ENCODE results near the gene C4orf36.

Gene C4orf36

GRCh38 chr4:86891762-86892635 is at the start of gene C4orf36:
Gene C4orf36 (minus strand): TSS chr4:86892422. CDS start chr4:86891520, 902 bp downstream.
- DNase-seq: peak; percentile 35 to 68

DNA sequence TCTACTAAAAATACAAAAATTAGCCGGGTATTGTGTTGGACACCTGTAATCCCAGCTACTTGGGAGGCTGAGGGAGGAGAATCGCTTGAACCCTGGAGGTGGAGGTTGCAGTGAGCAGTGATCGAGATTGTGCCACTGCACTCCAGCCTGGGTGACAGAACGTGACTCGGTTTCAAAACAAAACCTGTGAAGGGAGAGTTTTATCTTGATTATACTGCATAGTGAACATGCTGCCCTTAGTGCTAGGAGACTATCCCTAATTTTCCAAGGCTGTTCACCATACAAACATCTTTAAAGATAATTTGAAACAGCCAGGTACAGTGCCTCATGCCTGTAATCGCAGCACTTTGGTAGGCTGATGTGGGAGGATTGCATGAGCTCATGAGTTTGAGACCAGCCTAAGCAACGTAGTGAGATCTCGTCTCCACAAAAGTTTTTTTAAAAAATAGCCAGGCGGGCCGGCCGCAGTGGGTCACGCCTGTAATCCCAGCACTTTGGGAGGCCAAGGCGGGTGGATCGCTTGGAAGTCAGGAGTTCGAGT is 48.8 kb upstream of the C4orf36 start:
- DNase-seq: no peak

- DNase-seq: no peak
These were observed 47.7 kb upstream of the C4orf36 start for GRCh38 chr4:86939729-86940575.

GRCh38 chr4:86938771-86939520 is 46.7 kb upstream of the C4orf36 start:
- DNase-seq: no peak

GRCh38 chr4:86935853-86936733 is 43.9 kb upstream of the C4orf36 start:
- DNase-seq: no peak

- DNase-seq: no peak
These were observed 43.3 kb upstream of the C4orf36 start for GRCh38 chr4:86935566-86935852.

GRCh38 chr4:86934771-86935565 is 42.7 kb upstream of the C4orf36 start, which contains the start of gene AFF1:
Gene AFF1 (plus strand): TSS chr4:86935011. CDS start chr4:86948534, 13,523 bp downstream.
- DNase-seq: peak; percentile 69 to 81

DNA sequence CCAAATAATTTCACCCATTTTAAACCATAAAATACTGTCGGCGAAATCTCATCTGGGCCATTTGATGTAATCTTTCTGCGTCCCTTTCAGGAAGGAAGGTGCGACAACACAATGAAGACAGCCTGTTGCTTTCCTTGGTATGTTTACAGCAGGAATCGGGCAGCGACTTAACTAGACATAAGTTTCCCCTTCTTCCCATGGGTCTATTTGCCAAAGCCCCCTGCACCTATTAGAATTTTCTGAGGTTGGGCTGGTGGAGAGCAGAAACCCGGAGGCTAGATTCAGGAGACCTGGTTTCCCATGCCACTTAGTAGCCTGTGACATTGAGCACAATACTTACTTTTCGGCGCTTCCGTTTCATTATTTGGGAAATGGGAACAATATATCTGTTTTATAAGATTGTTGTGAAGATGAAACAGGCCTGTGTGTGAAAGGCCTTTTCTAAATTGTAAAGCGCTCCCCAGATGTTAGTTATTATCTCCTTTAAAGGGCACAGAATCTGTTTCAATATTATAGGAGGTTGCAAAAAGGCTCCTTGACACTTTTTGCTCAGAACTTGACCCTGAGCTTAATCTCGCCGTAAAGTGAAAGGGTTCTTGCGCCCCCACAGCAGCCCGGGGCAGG is 42.0 kb upstream of the C4orf36 start:
- peak in 1 of 2 experiments; percentile 8 for DNase-seq

DNA sequence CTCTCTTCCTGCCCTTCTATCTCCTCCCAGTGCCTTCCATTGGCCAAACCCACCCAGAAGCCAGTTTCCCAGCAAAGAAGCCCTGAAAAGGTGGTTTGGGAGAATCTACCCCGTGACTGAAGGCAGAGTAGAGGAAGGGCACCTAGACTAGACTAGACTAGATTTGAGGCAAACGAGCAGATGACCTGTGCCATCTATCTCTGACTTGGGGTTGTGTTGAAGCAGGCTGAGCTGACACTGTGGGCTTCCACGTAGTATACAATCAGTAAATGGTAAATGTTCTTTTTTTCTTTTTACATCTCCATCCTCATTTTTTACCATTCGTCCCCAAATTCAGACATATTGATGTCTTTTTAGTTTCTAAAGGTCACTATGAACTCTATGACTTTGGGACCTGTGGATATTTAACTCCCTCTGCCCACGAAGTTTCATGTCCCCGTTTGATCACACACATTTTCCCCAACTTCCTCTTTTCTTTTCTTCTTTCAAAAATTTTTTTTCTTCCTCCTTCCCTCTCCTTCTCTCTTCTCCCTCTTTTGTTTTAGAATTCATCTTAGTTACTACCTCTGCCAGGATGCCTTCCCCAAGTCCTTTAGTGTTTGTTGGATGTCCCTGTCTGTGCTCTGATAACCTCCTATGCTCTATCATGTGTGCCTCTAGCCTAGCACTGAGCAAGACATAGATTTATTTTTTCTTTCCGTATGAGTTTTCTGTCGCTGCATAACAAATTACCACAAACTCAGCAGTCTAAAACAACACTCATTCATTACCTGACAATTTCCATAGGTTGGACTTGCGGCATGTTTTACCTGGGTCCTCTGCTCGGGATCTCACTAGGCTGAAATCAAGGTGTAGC is 36.4 kb upstream of the C4orf36 start:
- no peak for DNase-seq

DNA sequence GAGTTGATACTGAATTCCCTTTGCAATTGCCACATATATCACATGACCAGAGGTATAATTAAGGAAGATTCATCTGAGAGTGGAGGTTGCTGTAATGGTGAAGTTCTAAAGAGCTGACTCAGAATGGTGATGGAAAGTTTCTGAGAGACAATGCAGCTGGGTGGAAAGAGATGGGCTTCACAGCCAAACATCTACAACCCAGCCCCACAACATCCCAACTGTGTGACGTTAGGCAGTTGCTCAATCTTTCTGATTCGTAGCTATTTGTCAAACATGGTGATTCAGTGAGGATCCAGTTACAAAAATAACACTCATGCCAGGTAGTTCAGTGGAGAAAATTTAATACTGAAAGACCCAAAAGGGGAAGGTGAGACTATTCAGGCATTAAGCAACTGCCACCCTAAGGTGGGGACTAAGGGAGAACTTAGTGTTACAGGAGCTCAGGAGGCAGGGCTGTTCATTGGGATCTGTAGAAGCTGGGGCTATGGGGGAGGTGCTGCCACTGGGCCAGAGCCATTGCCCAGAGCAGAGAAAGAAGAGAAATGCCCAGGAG is 35.7 kb upstream of the C4orf36 start:
- DNase-seq: no peak

DNA sequence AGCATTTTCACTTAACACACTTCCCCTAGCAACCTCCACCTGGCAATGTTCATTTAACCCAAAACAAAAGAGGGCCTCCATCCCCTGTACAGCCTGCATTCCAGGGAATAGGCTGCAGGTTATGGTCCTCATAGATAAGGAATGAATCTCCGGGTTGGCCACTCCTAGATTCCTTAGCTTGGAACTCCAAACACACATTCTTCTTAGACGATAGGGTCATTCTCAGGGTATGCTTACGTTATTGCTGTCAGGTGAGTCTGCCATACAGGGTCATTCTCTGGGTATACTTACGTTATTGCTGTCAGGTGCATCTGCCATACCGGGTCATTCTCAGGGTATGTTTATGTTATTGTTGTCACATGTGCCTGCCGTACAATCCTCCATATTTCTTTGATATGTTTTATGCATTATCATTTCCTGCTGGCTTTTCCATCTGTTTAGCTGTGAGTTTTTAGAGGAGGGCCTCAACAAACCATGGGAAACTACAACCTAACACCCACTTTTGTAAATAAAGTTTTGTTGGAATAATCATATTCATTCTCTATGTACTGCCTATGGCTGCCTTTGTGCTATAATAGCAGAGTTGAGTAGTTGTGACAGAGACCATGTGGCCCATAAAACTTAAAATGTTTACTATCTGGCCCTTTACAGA is 34.3 kb upstream of the C4orf36 start:
- no peak for DNase-seq

GRCh38 chr4:86924811-86925210 is 32.6 kb upstream of the C4orf36 start:
- DNase-seq: no peak

DNA sequence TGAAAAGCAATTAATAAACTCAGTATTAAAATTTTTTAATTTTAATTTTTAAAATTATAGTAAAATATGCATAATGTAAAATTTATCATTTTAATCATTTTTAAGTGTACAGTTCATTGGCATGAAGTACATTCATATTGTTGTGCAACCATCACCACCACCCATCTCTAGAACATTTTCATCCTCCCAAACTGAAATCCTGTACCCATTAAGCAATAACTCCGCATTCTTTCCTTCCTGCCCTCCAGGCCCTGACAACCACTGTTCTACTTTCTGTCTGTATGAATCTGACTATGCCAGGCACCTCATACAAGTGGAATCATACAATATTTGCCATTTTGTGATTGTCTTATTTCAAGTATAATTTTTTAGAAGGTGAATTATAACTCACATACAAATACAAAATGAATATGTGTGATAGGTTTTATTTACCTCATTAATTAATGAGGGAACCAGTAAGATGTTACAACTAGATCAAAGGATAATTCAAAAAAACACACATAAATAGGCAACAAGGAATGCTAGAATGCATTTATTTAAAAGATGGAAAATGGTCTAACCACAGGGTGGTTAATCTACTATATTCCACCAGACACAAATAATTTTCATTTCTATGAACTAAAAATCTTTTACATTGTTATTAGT is 29.5 kb upstream of the C4orf36 start:
- no peak for DNase-seq

DNA sequence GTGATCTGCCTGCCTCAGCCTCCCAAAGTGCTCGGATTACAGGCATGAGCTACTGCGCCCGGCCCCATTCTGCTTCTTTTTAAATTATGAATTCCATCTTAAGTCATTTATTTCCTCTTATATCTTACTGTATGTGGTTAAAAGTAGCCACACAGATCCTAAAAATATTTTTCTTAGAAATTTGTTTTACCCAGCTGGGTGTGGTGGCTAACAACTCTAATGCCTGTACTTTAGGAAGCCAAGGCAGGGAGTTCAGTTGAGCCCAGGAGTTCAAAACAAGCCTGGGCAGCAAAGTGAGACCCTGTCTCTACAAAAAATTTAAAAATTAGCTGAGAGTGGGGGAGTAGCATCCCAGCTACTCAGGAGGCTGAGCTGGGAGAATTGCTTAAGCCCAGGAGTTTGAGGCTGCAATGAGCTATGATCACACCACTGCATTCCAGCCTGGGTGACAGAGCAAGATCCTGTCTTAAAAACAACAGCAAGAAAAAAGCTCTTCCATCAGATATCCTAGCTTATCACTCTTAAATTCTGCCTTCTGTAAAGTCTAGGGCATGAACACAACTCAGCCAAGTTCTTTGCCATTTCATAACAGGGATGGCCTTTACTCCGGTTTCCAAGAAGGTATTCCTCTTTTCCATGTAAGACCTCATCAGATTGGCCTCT is 27.5 kb upstream of the C4orf36 start:
- DNase-seq: no peak

DNA sequence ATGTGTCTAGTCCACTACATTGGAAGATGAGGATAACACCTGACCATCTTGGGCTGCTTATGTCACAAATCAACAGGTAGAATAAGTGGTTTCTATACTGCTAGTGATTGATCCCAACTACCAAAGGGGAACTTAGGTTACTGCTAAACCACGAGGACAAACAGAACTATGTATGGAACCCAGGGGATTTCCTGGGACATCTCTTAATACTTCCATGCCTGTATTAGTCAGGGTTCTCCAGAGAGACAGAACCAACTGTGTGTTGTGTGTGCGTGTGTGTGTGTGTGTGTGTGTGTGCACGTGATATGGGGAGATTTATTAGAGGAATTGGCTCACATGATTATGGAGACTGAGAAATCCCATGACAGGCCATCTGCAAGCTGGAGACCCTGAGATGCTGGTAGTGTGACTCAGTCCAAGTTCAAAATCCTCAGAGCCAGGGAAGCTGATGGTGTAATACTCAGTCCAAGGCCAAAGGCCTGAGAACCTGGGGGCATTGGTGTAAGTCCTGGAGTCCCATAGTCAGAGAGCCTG is 26.4 kb upstream of the C4orf36 start:
- DNase-seq: no peak

- no peak for DNase-seq
These were observed 25.2 kb upstream of the C4orf36 start for GRCh38 chr4:86917212-86918039.

Data from NCI-H524 (cell line).